CD4-positive, alpha-beta T cell (primary cell): ENCODE data around the gene CFDP1. TPM values are rescaled to one million over a fixed set of nuclear protein-coding genes. Genes with fewer than 3 reads are reported as not detected.

ENCODE experiments used
- ATAC-seq: fragments of 200-7000 bp; cut with Tn5 transposase; one replicate; pipeline ENCODE4 v1.10.0; 2022; ENCODE audit warnings: mild to moderate bottlenecking; ENCODE audit not compliant: poor library complexity
- CTCF ChIA-PET: fragments of 350-600 bp; sonication (Branson Sonifier 250); formaldehyde crosslinking; loops from one replicate; lab custom pipeline; 2021; ENCODE audit warnings: antibody characterized with exemption, inconsistent platforms; lab: Charles Lee
- POLR2A ChIA-PET: fragments of 350-600 bp; sonication (Branson Sonifier 250); formaldehyde crosslinking; loops from one replicate; lab custom pipeline; 2021; ENCODE audit warnings: antibody characterized with exemption, inconsistent platforms; lab: Charles Lee
- DNase-seq, 14 experiments: peaks; one replicate each; pipeline ENCODE4 v3.0.0-alpha.2; 2013 to 2020; ENCODE audit warnings: mixed read lengths in 2 of 14
- H3K27ac ChIP-seq, 2 donors: one replicate each; pipeline versions ENCODE4 v1.5.1 to v1.7.0; 2013; ENCODE audit warnings: low read length in 2 of 2, low read depth in 1 of 2, mild to moderate bottlenecking in 1 of 2
- H3K27me3 ChIP-seq, 2 experiments: 1 replicate in 1 of 2; 2 replicates in 1 of 2; pipeline versions ENCODE4 v1.6.1 to v1.7.0; 2013; ENCODE audit warnings: low read length in 2 of 2, control low read depth in 1 of 2, mild to moderate bottlenecking in 1 of 2, moderate library complexity in 1 of 2; ENCODE audit not compliant: insufficient read depth in 2 of 2, control insufficient read depth in 1 of 2
- H3K36me3 ChIP-seq: one replicate; pipeline ENCODE4 v1.6.1; 2013; ENCODE audit warnings: low read length, control low read depth; ENCODE audit not compliant: insufficient read depth
- H3K4me1 ChIP-seq: one replicate; pipeline ENCODE4 v1.6.1; 2013; ENCODE audit warnings: low read length, control low read depth; ENCODE audit not compliant: insufficient read depth
- H3K4me3 ChIP-seq: one replicate; pipeline ENCODE4 v1.5.1; 2013; ENCODE audit warnings: mild to moderate bottlenecking, low read length, moderate library complexity
- H3K9me3 ChIP-seq, 2 experiments: 1 replicate in 1 of 2; 2 replicates in 1 of 2; pipeline versions ENCODE4 v1.6.1 to v1.7.0; 2013; ENCODE audit warnings: low read length in 2 of 2, mild to moderate bottlenecking in 2 of 2, control low read depth in 1 of 2, moderate library complexity in 1 of 2; ENCODE audit not compliant: control insufficient read depth in 1 of 2, insufficient read depth in 1 of 2
- H3K27ac Mint-ChIP-seq: one replicate; pipeline ENCODE4 v1.8.0; 2020; ENCODE audit warnings: mixed read lengths
- H3K27me3 Mint-ChIP-seq: one replicate; pipeline ENCODE4 v1.8.0; 2021; ENCODE audit warnings: mixed read lengths
- H3K36me3 Mint-ChIP-seq: one replicate; pipeline ENCODE4 v1.8.0; 2021; ENCODE audit warnings: low read depth, mixed read lengths
- H3K4me1 Mint-ChIP-seq: one replicate; pipeline ENCODE4 v1.8.0; 2021; ENCODE audit warnings: low read depth, mixed read lengths
- H3K4me3 Mint-ChIP-seq: one replicate; pipeline ENCODE4 v1.8.0; 2020; ENCODE audit warnings: mild to moderate bottlenecking, mixed read lengths
- H3K9me3 Mint-ChIP-seq: one replicate; pipeline ENCODE4 v1.8.0; 2020; ENCODE audit warnings: mixed read lengths
- CTCF ChIP-seq: fragments of 200-600 bp; IDR thresholded peaks from one replicate; pipeline ENCODE4 v1.8.0; 2022; ENCODE audit warnings: antibody characterized with exemption, mild to moderate bottlenecking
- intact Hi-C, 2 experiments: fragments of 100-400 bp; cut with DNase I in 1 of 2; cut with micrococcal nuclease in 1 of 2; formaldehyde crosslinking; loops; one replicate each; pipeline versions ENCODE4 v1.15.1 to v1.9.0; 2023 to 2025; cut with DNase I, micrococcal nuclease
- total RNA-seq, 174 experiments: library from RNA in 2 of 174; stranded (reverse) in 2 of 174; gene quantifications; one replicate each; pipeline ENCODE4 v1.2.3 and lab custom pipeline; 2021 to 2026

The CFDP1 gene
- total RNA-seq, 2 experiments from 2014 or later, result 23.0 to 25.5 TPM

- no peak for ATAC-seq
- H3K27me3 Mint-ChIP-seq, result peaks cover 28% of the 10 kb centered on the region
- peaks cover 0 to 19% of the 10 kb centered on the region in 2 experiments for H3K9me3 ChIP-seq
- no peaks in the 10 kb centered on the region for H3K36me3 ChIP-seq
- no peaks in the 10 kb centered on the region for H3K9me3 Mint-ChIP-seq
- H3K27ac Mint-ChIP-seq, result no peak overlapping the region
- peaks cover 5% of the 10 kb centered on the region for H3K4me1 Mint-ChIP-seq
- ChIA-PET POLR2A (no interaction called here), CTCF (interaction anchor here (1.1 kb wide), 1 partner anchor 15 kb away, joined by 3 read pairs; no protein-coding TSS in a partner anchor)
- peak overlapping the region; percentile 34 for H3K4me3 Mint-ChIP-seq
- no peak overlapping the region for H3K27ac ChIP-seq
- H3K4me3 ChIP-seq, result no peak overlapping the region
- H3K4me1 ChIP-seq, result peaks cover 13% of the 10 kb centered on the region
- TF ChIP-seq CTCF, result no peak
- DNase-seq, result no peak
- intact Hi-C loops, result no loop called here
- peaks cover 31 to 40% of the 10 kb centered on the region in 2 experiments for H3K27me3 ChIP-seq
- no peaks in the 10 kb centered on the region for H3K36me3 Mint-ChIP-seq
Observed at GRCh38 chr16:75248536-75249380, 184.5 kb downstream of the CFDP1 start.

- TF ChIP-seq CTCF, result no peak
- peaks cover 25 to 34% of the 10 kb centered on the region in 2 experiments for H3K27me3 ChIP-seq
- intact Hi-C loops, result no loop called here
- H3K27ac ChIP-seq, result no peak overlapping the region
- Mint-ChIP-seq H3K27me3 (peaks cover 28% of the 10 kb centered on the region), H3K4me3 (no peak overlapping the region), H3K36me3 (no peaks in the 10 kb centered on the region), H3K4me1 (peaks cover 5% of the 10 kb centered on the region), H3K27ac (no peak overlapping the region), H3K9me3 (no peaks in the 10 kb centered on the region)
- peaks cover 0 to 17% of the 10 kb centered on the region in 2 experiments for H3K9me3 ChIP-seq
- ChIA-PET POLR2A (no interaction called here), CTCF (interaction anchor here (1.1 kb wide), 1 partner anchor 14 kb away, joined by 3 read pairs; no protein-coding TSS in a partner anchor)
- H3K4me1 ChIP-seq, result peaks cover 13% of the 10 kb centered on the region
- no peak overlapping the region for H3K4me3 ChIP-seq
- no peaks in the 10 kb centered on the region for H3K36me3 ChIP-seq
- no peak for DNase-seq
- no peak for ATAC-seq
Observed at GRCh38 chr16:75248142-75248535, 185.2 kb downstream of the CFDP1 start.

- intact Hi-C loops, result no loop called here
- Histone ChIP-seq H3K27me3 (peaks cover 16 to 25% of the 10 kb centered on the region in 2 experiments), H3K27ac (no peak overlapping the region), H3K4me1 (peaks cover 13% of the 10 kb centered on the region), H3K4me3 (no peak overlapping the region), H3K9me3 (peaks cover 0 to 9% of the 10 kb centered on the region in 2 experiments), H3K36me3 (no peaks in the 10 kb centered on the region)
- no peak for TF ChIP-seq CTCF
- peaks cover 5% of the 10 kb centered on the region for H3K4me1 Mint-ChIP-seq
- H3K9me3 Mint-ChIP-seq, result no peaks in the 10 kb centered on the region
- no peak for ATAC-seq
- no peak for DNase-seq
- no peaks in the 10 kb centered on the region for H3K36me3 Mint-ChIP-seq
- peaks cover 22% of the 10 kb centered on the region for H3K27me3 Mint-ChIP-seq
- POLR2A ChIA-PET, result no interaction called here
- no peak overlapping the region for H3K27ac Mint-ChIP-seq
- CTCF ChIA-PET, result interaction anchor here (1.1 kb wide), 1 partner anchor 14 kb away, joined by 3 read pairs; no protein-coding TSS in a partner anchor
- H3K4me3 Mint-ChIP-seq, result no peak overlapping the region
Observed at GRCh38 chr16:75247249-75247648, 186.1 kb downstream of the CFDP1 start.
